RWPE1 (cell line): ENCODE data around the gene CYBC1.

Experiments used
- CTCF ChIA-PET: fragments of 350-600 bp; sonication (Branson Sonifier 250); formaldehyde crosslinking; extraction: SDS; loops from one replicate; lab custom pipeline; 2021; lab: Yijun Ruan, JAX
- POLR2A ChIA-PET: fragments of 400-600 bp; formaldehyde crosslinking; extraction: SDS; loops from one replicate; lab custom pipeline; 2020; ENCODE audit warnings: antibody characterized with exemption; ENCODE audit not compliant: low non-redundant PET; lab: Yijun Ruan, JAX
- DNase-seq: peaks from one replicate; pipeline ENCODE4 v3.0.0; 2012; ENCODE audit warnings: low spot score
- H3K27ac ChIP-seq: fragments of 450-650 bp; 2 replicates; pipeline ENCODE4 v1.5.1; 2017
- CTCF ChIP-seq: fragments of 450-650 bp; conservative IDR thresholded peaks from 2 replicates; pipeline ENCODE4 v1.5.1; 2017; ENCODE audit warnings: low read depth, mild to moderate bottlenecking

CYBC1 gene

GRCh38 chr17:82400830-82401229 lies 49.7 kb downstream of the CYBC1 start:
- no peak for DNase-seq
- no peak for TF ChIP-seq CTCF
- CTCF ChIA-PET: no interaction called here
- POLR2A ChIA-PET: no interaction called here
- H3K27ac ChIP-seq: 0 out of 2 replicates have a peak overlapping the region, but pooled peaks have one; percentile 9

- H3K27ac ChIP-seq: no peak overlapping the region
- DNase-seq: no peak
- ChIA-PET POLR2A (no interaction called here), CTCF (interaction anchor here (0.6 kb wide), 1 partner anchor 176 kb away, joined by 3 read pairs; no protein-coding TSS in a partner anchor)
- TF ChIP-seq CTCF: no peak
Measured at GRCh38 chr17:82400206-82400605, 50.3 kb downstream of the CYBC1 start.

GRCh38 chr17:82399601-82400101 lies 50.9 kb downstream of the CYBC1 start:
- POLR2A ChIA-PET: no interaction called here

GRCh38 chr17:82399041-82399441 lies 51.5 kb downstream of the CYBC1 start:
- ChIA-PET CTCF (no interaction called here), POLR2A (no interaction called here)
- peak overlapping the region; percentile 47 for H3K27ac ChIP-seq
- DNase-seq: no peak
- no peak for TF ChIP-seq CTCF

More at GRCh38 chr17:82399601-82400101, 50.9 kb downstream of the CYBC1 start:
- DNase-seq: no peak
- CTCF ChIA-PET: interaction anchor here (0.6 kb wide), 1 partner anchor 177 kb away, joined by 3 read pairs; no protein-coding TSS in a partner anchor
- TF ChIP-seq CTCF: no peak
- peak overlapping the region; percentile 47 for H3K27ac ChIP-seq

GRCh38 chr17:82397449-82398335 lies 52.9 kb downstream of the CYBC1 start:
- POLR2A ChIA-PET: no interaction called here
- CTCF ChIA-PET: interaction anchor here (0.6 kb wide), 1 partner anchor 29 kb away, joined by 4 read pairs; no protein-coding TSS in a partner anchor
- peak overlapping the region; percentile 53 for H3K27ac ChIP-seq
- DNase-seq: no peak
- TF ChIP-seq CTCF: no peak

GRCh38 chr17:82396601-82397435 lies 53.7 kb downstream of the CYBC1 start:
- no peak for TF ChIP-seq CTCF
- ChIA-PET CTCF (interaction anchor here (0.6 kb wide), 1 partner anchor 29 kb away, joined by 4 read pairs; no protein-coding TSS in a partner anchor), POLR2A (no interaction called here)
- H3K27ac ChIP-seq: peak overlapping the region; percentile 53
- DNase-seq: no peak
